Vagina (tissue), 2 donors: ENCODE measurements around the gene DISP3. TPM values are rescaled to one million over a fixed set of nuclear protein-coding genes. Genes with fewer than 3 reads are reported as not detected.

ENCODE experiments used
- DNase-seq, 2 donors: peaks; one replicate each; pipeline ENCODE4 v3.0.0-alpha.2; 2017; ENCODE audit errors: extremely low spot score in 2 of 2
- H3K27ac ChIP-seq: fragments of 200-600 bp; sonication (generic); one replicate; pipeline ENCODE4 v1.5.1; 2019
- H3K27me3 ChIP-seq: fragments of 200-600 bp; sonication (generic); one replicate; pipeline ENCODE4 v1.5.1; 2019
- H3K36me3 ChIP-seq, 2 donors: fragments of 200-600 bp; sonication (generic); one replicate each; pipeline ENCODE4 v1.5.1; 2017 to 2019
- H3K4me1 ChIP-seq: fragments of 200-600 bp; sonication (generic); one replicate; pipeline ENCODE4 v1.5.1; 2019
- H3K4me3 ChIP-seq, 2 donors: fragments of 200-600 bp; sonication (generic); 1 replicate in 1 of 2; 2 replicates in 1 of 2; pipeline ENCODE4 v1.5.1; 2016 to 2019
- H3K9me3 ChIP-seq: fragments of 200-600 bp; sonication (generic); one replicate; pipeline ENCODE4 v1.5.1; 2019
- CTCF ChIP-seq, 3 experiments: fragments of 450-650 bp in 2 of 3; fragments of 200-600 bp in 1 of 3; sonication (generic) in 1 of 3; IDR thresholded peaks; one replicate each; pipeline ENCODE4 v1.5.1; 2017 to 2019; ENCODE audit warnings: antibody characterized with exemption in 3 of 3, mild to moderate bottlenecking in 2 of 3, moderate library complexity in 2 of 3
- POLR2A ChIP-seq, 2 donors: fragments of 450-650 bp; IDR thresholded peaks; one replicate each; pipeline ENCODE4 v1.6.1; 2017; ENCODE audit warnings: antibody characterized with exemption in 2 of 2, mild to moderate bottlenecking in 2 of 2, moderate library complexity in 2 of 2
- POLR2AphosphoS5 ChIP-seq, 2 donors: sonication (generic); formaldehyde crosslinking; IDR thresholded peaks; one replicate each; pipeline ENCODE4 v1.9.0; 2017; ENCODE audit warnings: antibody characterized with exemption in 2 of 2, mild to moderate bottlenecking in 2 of 2, low read depth in 1 of 2; ENCODE audit not compliant: insufficient read depth in 1 of 2
- intact Hi-C: fragments of 100-400 bp; cut with DNase I; formaldehyde crosslinking; loops from one replicate; pipeline ENCODE4 v1.15.1; 2023
- total RNA-seq: library from RNA; depleted of rRNA; stranded (reverse); fragments of >200 nt; gene quantifications from one replicate; pipeline ENCODE4 v1.2.3, GENCODE V29; 2016

Gene DISP3
- total RNA-seq, 1 donor from 2014 or later, result not detected

GRCh38 chr1:11501906-11502485 lies 23.0 kb downstream of the DISP3 start:
- Histone ChIP-seq H3K36me3 (no peaks in the 10 kb centered on the region), H3K27me3 (no peaks in the 10 kb centered on the region), H3K9me3 (no peaks in the 10 kb centered on the region), H3K27ac (no peak overlapping the region), H3K4me1 (no peaks in the 10 kb centered on the region), H3K4me3 (no peak overlapping the region)
- DNase-seq, result no peak
- intact Hi-C loops, result no loop called here
- TF ChIP-seq POLR2A (IDR thresholded peaks at IDR 0.05), result no peak
- TF ChIP-seq POLR2AphosphoS5 (IDR thresholded peaks at IDR 0.05; ENCODE audit: insufficient read depth in 1 of 2, low read depth in 1 of 2), result no peak
- TF ChIP-seq CTCF (IDR thresholded peaks at IDR 0.05), result no peak

DNA sequence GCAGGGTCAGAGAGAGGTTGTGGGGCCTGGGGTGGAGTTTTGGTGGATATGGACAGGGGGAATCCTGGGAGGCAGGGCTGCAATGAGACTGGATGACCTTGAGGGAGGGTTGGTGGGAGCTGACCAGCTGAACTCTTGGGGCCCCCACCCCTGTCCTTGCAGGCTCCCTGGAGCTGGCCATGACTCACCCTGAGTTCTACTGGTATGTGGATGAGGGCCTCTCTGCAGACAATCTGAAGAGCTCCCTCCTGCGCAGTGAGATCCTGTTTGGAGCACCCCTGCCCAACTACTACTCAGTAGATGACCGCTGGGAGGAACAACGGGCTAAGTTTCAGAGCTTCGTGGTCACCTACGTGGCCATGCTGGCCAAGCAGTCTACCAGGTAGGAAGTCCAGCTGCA lies 23.6 kb downstream of the DISP3 start:
- Histone ChIP-seq H3K27me3 (no peaks in the 10 kb centered on the region), H3K36me3 (no peaks in the 10 kb centered on the region), H3K4me1 (no peaks in the 10 kb centered on the region), H3K27ac (no peak overlapping the region), H3K9me3 (no peaks in the 10 kb centered on the region), H3K4me3 (no peak overlapping the region)
- no peak for DNase-seq
- intact Hi-C loops, result no loop called here
- TF ChIP-seq POLR2AphosphoS5 (IDR thresholded peaks at IDR 0.05; ENCODE audit: insufficient read depth in 1 of 2, low read depth in 1 of 2) (no peak), POLR2A (IDR thresholded peaks at IDR 0.05) (no peak), CTCF (IDR thresholded peaks at IDR 0.05) (no peak)

- TF ChIP-seq CTCF (IDR thresholded peaks at IDR 0.05) (no peak), POLR2A (IDR thresholded peaks at IDR 0.05) (no peak), POLR2AphosphoS5 (IDR thresholded peaks at IDR 0.05; ENCODE audit: insufficient read depth in 1 of 2, low read depth in 1 of 2) (no peak)
Measured at GRCh38 chr1:11504599-11504998, 25.6 kb downstream of the DISP3 start.

GRCh38 chr1:11505591-11506538 lies 26.9 kb downstream of the DISP3 start:
- Histone ChIP-seq H3K4me1 (no peaks in the 10 kb centered on the region), H3K4me3 (no peak overlapping the region), H3K27ac (no peak overlapping the region), H3K27me3 (no peaks in the 10 kb centered on the region), H3K9me3 (no peaks in the 10 kb centered on the region), H3K36me3 (no peaks in the 10 kb centered on the region)
- TF ChIP-seq CTCF (IDR thresholded peaks at IDR 0.05), result no peak
- no peak for TF ChIP-seq POLR2AphosphoS5 (IDR thresholded peaks at IDR 0.05; ENCODE audit: insufficient read depth in 1 of 2, low read depth in 1 of 2)
- no peak for TF ChIP-seq POLR2A (IDR thresholded peaks at IDR 0.05)
- intact Hi-C loops, result no loop called here
- no peak for DNase-seq

More at GRCh38 chr1:11504599-11504998, 25.6 kb downstream of the DISP3 start:
- H3K36me3 ChIP-seq, result no peaks in the 10 kb centered on the region
- no peaks in the 10 kb centered on the region for H3K27me3 ChIP-seq
- H3K4me1 ChIP-seq, result no peaks in the 10 kb centered on the region
- DNase-seq, result no peak
- no peaks in the 10 kb centered on the region for H3K9me3 ChIP-seq
- no peak overlapping the region for H3K4me3 ChIP-seq
- no peak overlapping the region for H3K27ac ChIP-seq
- intact Hi-C loops, result no loop called here

GRCh38 chr1:11507309-11507708 lies 28.4 kb downstream of the DISP3 start:
- DNase-seq, result no peak
- Histone ChIP-seq H3K36me3 (no peaks in the 10 kb centered on the region), H3K27ac (no peak overlapping the region), H3K27me3 (no peaks in the 10 kb centered on the region), H3K9me3 (no peaks in the 10 kb centered on the region), H3K4me3 (no peak overlapping the region), H3K4me1 (no peaks in the 10 kb centered on the region)
- intact Hi-C loops, result no loop called here
- TF ChIP-seq CTCF (IDR thresholded peaks at IDR 0.05) (no peak), POLR2AphosphoS5 (IDR thresholded peaks at IDR 0.05; ENCODE audit: insufficient read depth in 1 of 2, low read depth in 1 of 2) (no peak), POLR2A (IDR thresholded peaks at IDR 0.05) (no peak)
